Keratinocyte (primary cell): ENCODE data around the gene CD300LD. TPM values are rescaled to one million over a fixed set of nuclear protein-coding genes. Genes with fewer than 3 reads are reported as not detected.

ENCODE experiments used
- DNase-seq: peaks from one replicate; pipeline ENCODE4 v3.0.0-alpha.2; 2011; ENCODE audit warnings: low read depth, missing footprints, low spot score
- FAIRE-seq: peaks from 2 replicates; lab custom pipeline; 2011; peaks lifted over from hg19 to GRCh38; lab: Jason Lieb, UNC
- H2AFZ ChIP-seq: 2 replicates; pipeline ENCODE4 v1.6.0; 2012; ENCODE audit warnings: low read length, control low read depth, inconsistent platforms; ENCODE audit not compliant: control insufficient read depth
- H3K27ac ChIP-seq: 2 replicates; pipeline ENCODE4 v1.5.1; 2011; ENCODE audit warnings: low read length; ENCODE audit not compliant: control insufficient read depth, insufficient read depth
- H3K27me3 ChIP-seq: 3 replicates; pipeline ENCODE4 v1.6.0; 2011; ENCODE audit warnings: low read length; ENCODE audit not compliant: control insufficient read depth, insufficient read depth; ENCODE audit errors: extremely low read depth
- H3K36me3 ChIP-seq, 2 experiments: 2 replicates in 1 of 2; 3 replicates in 1 of 2; pipeline ENCODE4 v1.5.1; 2011; ENCODE audit warnings: low read length in 2 of 2, mild to moderate bottlenecking in 1 of 2; ENCODE audit not compliant: control insufficient read depth in 2 of 2, insufficient read depth in 2 of 2; ENCODE audit errors: extremely low read depth in 1 of 2
- H3K4me1 ChIP-seq: 3 replicates; pipeline ENCODE4 v1.5.1; 2011; ENCODE audit warnings: low read length; ENCODE audit not compliant: control insufficient read depth, insufficient read depth; ENCODE audit errors: extremely low read depth
- H3K4me2 ChIP-seq: 3 replicates; pipeline ENCODE4 v1.6.0; 2011; ENCODE audit warnings: low read depth, low read length; ENCODE audit not compliant: control insufficient read depth, insufficient read depth; ENCODE audit errors: extremely low read depth
- H3K4me3 ChIP-seq, 3 experiments: fragments of 200-600 bp in 1 of 3; sonication (generic) in 1 of 3; 2 replicates in 2 of 3; 3 replicates in 1 of 3; pipeline ENCODE4 v1.5.1; 2011 to 2016; ENCODE audit warnings: low read length in 3 of 3, mild to moderate bottlenecking in 3 of 3, control low read depth in 2 of 3, inconsistent platforms in 1 of 3, low read depth in 1 of 3, mixed read lengths in 1 of 3, mixed run types in 1 of 3, moderate library complexity in 1 of 3; ENCODE audit not compliant: control insufficient read depth in 2 of 3, insufficient read depth in 2 of 3; ENCODE audit errors: extremely low read depth in 1 of 3
- H3K79me2 ChIP-seq: 2 replicates; pipeline ENCODE4 v1.6.0; 2012; ENCODE audit warnings: low read length; ENCODE audit not compliant: control insufficient read depth, insufficient read depth
- H3K9ac ChIP-seq: 3 replicates; pipeline ENCODE4 v1.6.0; 2011; ENCODE audit warnings: low read length; ENCODE audit not compliant: control insufficient read depth, insufficient read depth; ENCODE audit errors: extremely low read depth
- H3K9me1 ChIP-seq: 3 replicates; pipeline ENCODE4 v1.6.0; 2011; ENCODE audit warnings: low read length; ENCODE audit not compliant: control insufficient read depth, insufficient read depth; ENCODE audit errors: extremely low read depth
- H3K9me3 ChIP-seq: 2 replicates; pipeline ENCODE4 v1.5.1; 2012; ENCODE audit warnings: low read depth, low read length; ENCODE audit not compliant: control insufficient read depth
- H4K20me1 ChIP-seq: 3 replicates; pipeline ENCODE4 v1.6.0; 2011; ENCODE audit warnings: low read length; ENCODE audit not compliant: control insufficient read depth, insufficient read depth; ENCODE audit errors: extremely low read depth
- EZH2 ChIP-seq: IDR thresholded peaks from one replicate; pipeline ENCODE4 v1.6.1; 2012; ENCODE audit warnings: inconsistent platforms, mild to moderate bottlenecking, low read length, moderate library complexity
- dilution Hi-C: fragments of 300-500 bp; cut with MboI; formaldehyde crosslinking; loops from one replicate; pipeline ENCODE4 v1.7.0; 2020; ENCODE audit warnings: low sequenced_read_pairs; ENCODE audit not compliant: extremely low pct_ligation_motif_present
- polyA plus RNA-seq, 5 experiments: library from polyadenylated mRNA; depleted of rRNA in 3 of 5; stranded (reverse) in 3 of 5; stranded (forward) in 1 of 5; unstranded in 1 of 5; fragments of >200 nt; gene quantifications; 1 replicate in 1 of 5; 2 replicates in 3 of 5; 3 replicates in 1 of 5; pipeline versions ENCODE4 v1.2.1 to v1.2.3, GENCODE V29; 2011 to 2012; ENCODE audit warnings: missing spikeins in 2 of 5, low read depth in 1 of 5, low replicate concordance in 1 of 5
- TF ChIP-seq, protein P1 (sequence below), 3 experiments: IDR thresholded peaks in 1 of 3; conservative IDR thresholded peaks in 1 of 3; optimal IDR thresholded peaks in 1 of 3; 2 replicates in 2 of 3; 3 replicates in 1 of 3; pipeline versions ENCODE3 to v1.5.1; 2011; ENCODE audit warnings: low read length in 3 of 3, mild to moderate bottlenecking in 3 of 3, moderate library complexity in 2 of 3, control low read depth in 1 of 3, inconsistent platforms in 1 of 3; ENCODE audit not compliant: insufficient read depth in 2 of 3; ENCODE audit errors: extremely low read depth in 1 of 3

CD300LD gene
- polyA plus RNA-seq, 1 donor (not counting 4 experiments of a cell fraction or from before 2014, with no cell fraction given): not detected

GRCh38 chr17:74639704-74640151 is 47.6 kb upstream of the CD300LD start:
- Histone ChIP-seq H3K27me3 (peaks cover 11% of the 10 kb centered on the region), H4K20me1 (no peaks in the 10 kb centered on the region)

DNA sequence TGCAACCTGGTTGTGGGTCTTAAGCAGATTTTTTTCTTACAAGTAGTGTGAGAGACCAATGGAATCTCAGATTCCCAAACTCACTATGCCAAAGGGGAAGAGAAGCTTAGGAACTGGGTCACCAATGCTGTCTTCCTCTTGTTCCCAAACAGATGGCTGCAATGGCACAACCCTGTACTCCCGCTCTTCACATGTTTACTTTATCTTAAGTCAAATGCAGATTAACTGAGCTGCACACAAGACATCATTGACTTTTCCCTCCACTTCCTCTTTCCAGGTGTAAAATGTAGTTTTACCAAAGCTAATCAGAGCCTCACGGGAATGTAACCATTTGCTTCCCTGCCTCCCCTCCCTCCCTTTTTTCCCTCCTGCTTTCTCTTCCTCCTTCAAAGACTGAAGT is 45.8 kb upstream of the CD300LD start:
- Histone ChIP-seq H3K27ac (no peak overlapping the region), H3K9me3 (no peaks in the 10 kb centered on the region), H3K9me1 (no peaks in the 10 kb centered on the region), H4K20me1 (no peaks in the 10 kb centered on the region), H3K79me2 (no peaks in the 10 kb centered on the region), H3K4me3 (no peak overlapping the region), H2AFZ (no peak overlapping the region), H3K4me1 (no peaks in the 10 kb centered on the region), H3K4me2 (no peak overlapping the region), H3K9ac (no peak overlapping the region), H3K27me3 (peaks cover 11% of the 10 kb centered on the region), H3K36me3 (no peaks in the 10 kb centered on the region)
- TF ChIP-seq, protein P1, sequence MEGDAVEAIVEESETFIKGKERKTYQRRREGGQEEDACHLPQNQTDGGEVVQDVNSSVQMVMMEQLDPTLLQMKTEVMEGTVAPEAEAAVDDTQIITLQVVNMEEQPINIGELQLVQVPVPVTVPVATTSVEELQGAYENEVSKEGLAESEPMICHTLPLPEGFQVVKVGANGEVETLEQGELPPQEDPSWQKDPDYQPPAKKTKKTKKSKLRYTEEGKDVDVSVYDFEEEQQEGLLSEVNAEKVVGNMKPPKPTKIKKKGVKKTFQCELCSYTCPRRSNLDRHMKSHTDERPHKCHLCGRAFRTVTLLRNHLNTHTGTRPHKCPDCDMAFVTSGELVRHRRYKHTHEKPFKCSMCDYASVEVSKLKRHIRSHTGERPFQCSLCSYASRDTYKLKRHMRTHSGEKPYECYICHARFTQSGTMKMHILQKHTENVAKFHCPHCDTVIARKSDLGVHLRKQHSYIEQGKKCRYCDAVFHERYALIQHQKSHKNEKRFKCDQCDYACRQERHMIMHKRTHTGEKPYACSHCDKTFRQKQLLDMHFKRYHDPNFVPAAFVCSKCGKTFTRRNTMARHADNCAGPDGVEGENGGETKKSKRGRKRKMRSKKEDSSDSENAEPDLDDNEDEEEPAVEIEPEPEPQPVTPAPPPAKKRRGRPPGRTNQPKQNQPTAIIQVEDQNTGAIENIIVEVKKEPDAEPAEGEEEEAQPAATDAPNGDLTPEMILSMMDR (optimal IDR thresholded peaks at IDR 0.05 in 1 of 3, IDR thresholded peaks at IDR 0.05 in 1 of 3, conservative IDR thresholded peaks at IDR 0.05 in 1 of 3; ENCODE audit: extremely low read depth in 1 of 3, insufficient read depth in 2 of 3, low read length in 3 of 3): no peak
- TF ChIP-seq EZH2: no peak
- dilution Hi-C loops: no loop called here
- DNase-seq (no peak), FAIRE-seq (no peak)

More at GRCh38 chr17:74639704-74640151, 47.6 kb upstream of the CD300LD start:
- DNase-seq: no peak
- no peaks in the 10 kb centered on the region for H3K36me3 ChIP-seq
- TF ChIP-seq EZH2: no peak
- TF ChIP-seq, protein P1 (optimal IDR thresholded peaks at IDR 0.05 in 1 of 3, IDR thresholded peaks at IDR 0.05 in 1 of 3, conservative IDR thresholded peaks at IDR 0.05 in 1 of 3; ENCODE audit: extremely low read depth in 1 of 3, insufficient read depth in 2 of 3, low read length in 3 of 3): no peak
- FAIRE-seq: no peak
- H3K4me2 ChIP-seq: no peak overlapping the region
- no peaks in the 10 kb centered on the region for H3K9me3 ChIP-seq
- no peaks in the 10 kb centered on the region for H3K79me2 ChIP-seq
- H2AFZ ChIP-seq: no peak overlapping the region
- no peak overlapping the region for H3K9ac ChIP-seq
- no peak overlapping the region for H3K27ac ChIP-seq
- H3K4me1 ChIP-seq: no peaks in the 10 kb centered on the region
- H3K4me3 ChIP-seq: no peak overlapping the region
- dilution Hi-C loops: no loop called here
- H3K9me1 ChIP-seq: no peaks in the 10 kb centered on the region
